Suprapubic skin (tissue), 4 donors: ENCODE results near the gene TRIM29. TPM values are rescaled to one million over a fixed set of nuclear protein-coding genes. Genes with fewer than 3 reads are reported as not detected.

Experiments used
- DNase-seq, 2 donors: peaks; one replicate each; pipeline ENCODE4 v3.0.0-alpha.2; 2019; ENCODE audit warnings: low spot score in 2 of 2
- H3K27ac ChIP-seq: fragments of 200-600 bp; sonication (generic); one replicate; pipeline ENCODE4 v1.5.1; 2019
- H3K27me3 ChIP-seq: fragments of 200-600 bp; sonication (generic); one replicate; pipeline ENCODE4 v1.5.1; 2019
- H3K36me3 ChIP-seq: fragments of 200-600 bp; sonication (generic); one replicate; pipeline ENCODE4 v1.5.1; 2019
- H3K4me1 ChIP-seq: fragments of 200-600 bp; sonication (generic); one replicate; pipeline ENCODE4 v1.5.1; 2019
- H3K4me3 ChIP-seq: fragments of 200-600 bp; sonication (generic); one replicate; pipeline ENCODE4 v1.5.1; 2019; ENCODE audit warnings: mild to moderate bottlenecking
- H3K9me3 ChIP-seq: fragments of 200-600 bp; sonication (generic); one replicate; pipeline ENCODE4 v1.5.1; 2019
- EP300 ChIP-seq: sonication (generic); formaldehyde crosslinking; IDR thresholded peaks from one replicate; pipeline ENCODE4 v1.6.1; 2017; ENCODE audit warnings: antibody characterized with exemption
- POLR2A ChIP-seq, 2 donors: fragments of 450-650 bp; IDR thresholded peaks; one replicate each; pipeline ENCODE4 v1.6.1; 2017; ENCODE audit warnings: antibody characterized with exemption in 2 of 2, mild to moderate bottlenecking in 2 of 2, moderate library complexity in 2 of 2
- POLR2AphosphoS5 ChIP-seq, 3 donors: sonication (generic); formaldehyde crosslinking; IDR thresholded peaks; one replicate each; pipeline ENCODE4 v1.6.1; 2017; ENCODE audit warnings: antibody characterized with exemption in 3 of 3
- whole genome bisulfite sequencing: methylation state at CpG from one replicate; pipeline ENCODE4 v1.1.5; 2018; 5-methylcytosine and 5-hydroxymethylcytosine counted together
- total RNA-seq, 4 donors: library from RNA; depleted of rRNA; stranded (reverse); fragments of >200 nt; gene quantifications; one replicate each; pipeline ENCODE4 v1.1.0, GENCODE V29; 2016
- TF ChIP-seq, protein P1 (sequence below), 2 donors: fragments of 200-600 bp in 1 of 2; fragments of 450-650 bp in 1 of 2; sonication (generic) in 1 of 2; IDR thresholded peaks; one replicate each; pipeline ENCODE4 v1.5.1; 2016 to 2019; ENCODE audit warnings: antibody characterized with exemption in 2 of 2, mild to moderate bottlenecking in 1 of 2, moderate library complexity in 1 of 2

The TRIM29 gene
- total RNA-seq, 4 donors from 2014 or later = 1,248 to 1,527 (median 1,455) TPM

DNA sequence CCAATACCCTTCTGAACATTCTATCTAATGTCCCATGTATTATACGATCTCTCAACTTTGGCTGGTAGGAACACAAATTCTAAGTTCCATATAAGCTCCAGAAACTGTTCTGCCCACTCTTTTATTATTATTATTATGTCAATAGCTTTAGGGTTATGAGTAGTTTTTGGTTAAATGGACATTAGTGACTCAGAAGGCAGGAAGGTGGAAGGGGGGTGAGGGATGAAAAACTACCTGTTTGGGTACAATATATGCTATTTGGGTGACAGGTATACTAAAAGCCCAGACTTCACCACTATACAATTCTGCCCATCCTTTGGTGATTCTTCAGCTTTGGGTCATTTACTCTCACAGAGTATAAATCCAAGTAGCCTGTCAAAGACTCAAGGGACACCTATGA, 22.5 kb upstream of the TRIM29 start:
- Histone ChIP-seq H3K27me3 (no peaks in the 10 kb centered on the region), H3K4me3 (no peak overlapping the region), H3K9me3 (peaks cover 5% of the 10 kb centered on the region), H3K4me1 (no peaks in the 10 kb centered on the region), H3K27ac (no peak overlapping the region), H3K36me3 (no peaks in the 10 kb centered on the region)
- TF ChIP-seq, protein P1, sequence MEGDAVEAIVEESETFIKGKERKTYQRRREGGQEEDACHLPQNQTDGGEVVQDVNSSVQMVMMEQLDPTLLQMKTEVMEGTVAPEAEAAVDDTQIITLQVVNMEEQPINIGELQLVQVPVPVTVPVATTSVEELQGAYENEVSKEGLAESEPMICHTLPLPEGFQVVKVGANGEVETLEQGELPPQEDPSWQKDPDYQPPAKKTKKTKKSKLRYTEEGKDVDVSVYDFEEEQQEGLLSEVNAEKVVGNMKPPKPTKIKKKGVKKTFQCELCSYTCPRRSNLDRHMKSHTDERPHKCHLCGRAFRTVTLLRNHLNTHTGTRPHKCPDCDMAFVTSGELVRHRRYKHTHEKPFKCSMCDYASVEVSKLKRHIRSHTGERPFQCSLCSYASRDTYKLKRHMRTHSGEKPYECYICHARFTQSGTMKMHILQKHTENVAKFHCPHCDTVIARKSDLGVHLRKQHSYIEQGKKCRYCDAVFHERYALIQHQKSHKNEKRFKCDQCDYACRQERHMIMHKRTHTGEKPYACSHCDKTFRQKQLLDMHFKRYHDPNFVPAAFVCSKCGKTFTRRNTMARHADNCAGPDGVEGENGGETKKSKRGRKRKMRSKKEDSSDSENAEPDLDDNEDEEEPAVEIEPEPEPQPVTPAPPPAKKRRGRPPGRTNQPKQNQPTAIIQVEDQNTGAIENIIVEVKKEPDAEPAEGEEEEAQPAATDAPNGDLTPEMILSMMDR (IDR thresholded peaks at IDR 0.05) = no peak
- TF ChIP-seq POLR2A (IDR thresholded peaks at IDR 0.05) (no peak), EP300 (no peak), POLR2AphosphoS5 (IDR thresholded peaks at IDR 0.05) (no peak)
- WGBS = 84% methylated on average over 1 of the region's 1 CpG
- no peak for DNase-seq

DNA sequence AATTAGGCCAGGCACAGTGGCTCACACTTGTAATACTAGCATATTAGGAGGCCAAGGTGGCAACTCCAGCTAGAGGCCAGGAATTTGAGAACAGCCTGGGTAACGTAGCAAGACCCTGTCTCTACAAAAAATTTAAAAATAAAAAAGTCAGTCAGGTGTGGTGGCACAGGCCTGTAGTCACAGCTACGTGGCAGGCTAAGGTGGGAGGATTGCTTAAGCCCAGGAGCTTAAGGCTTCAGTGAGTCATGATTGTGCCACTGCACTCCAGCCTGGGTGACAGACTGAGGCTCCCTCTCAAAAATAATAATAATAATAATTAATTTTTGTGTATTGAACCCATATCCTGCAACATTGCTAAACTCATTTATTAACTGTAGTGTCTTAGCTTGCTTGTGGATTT, 15.3 kb upstream of the TRIM29 start:
- no peak for TF ChIP-seq POLR2AphosphoS5 (IDR thresholded peaks at IDR 0.05)
- no peak for DNase-seq
- Histone ChIP-seq H3K27me3 (no peaks in the 10 kb centered on the region), H3K4me3 (no peak overlapping the region), H3K27ac (no peak overlapping the region), H3K36me3 (no peaks in the 10 kb centered on the region), H3K4me1 (no peaks in the 10 kb centered on the region), H3K9me3 (no peaks in the 10 kb centered on the region)
- 71% methylated on average over 2 of the region's 2 CpGs for WGBS

DNA sequence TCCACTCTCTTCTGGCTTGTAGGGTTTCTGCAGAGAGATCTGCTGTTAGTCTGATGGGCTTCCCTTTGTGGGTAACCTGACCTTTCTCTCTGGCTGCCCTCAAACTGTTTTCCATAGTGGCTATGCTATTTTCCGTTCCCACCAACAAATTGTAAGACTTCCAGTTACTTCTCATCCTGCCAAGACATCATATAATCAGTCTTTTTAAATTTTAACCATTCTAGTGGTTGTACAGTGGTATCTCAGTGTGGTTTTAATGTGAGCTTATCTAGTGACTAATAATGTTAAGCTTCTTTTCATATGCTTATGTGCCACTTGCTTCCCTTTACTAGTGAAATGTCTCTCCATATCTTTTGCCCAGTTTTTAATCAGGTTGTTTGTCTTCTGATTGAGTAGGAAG, 13.6 kb upstream of the TRIM29 start:
- H3K27ac ChIP-seq = no peak overlapping the region
- H3K36me3 ChIP-seq = no peaks in the 10 kb centered on the region
- no peak for TF ChIP-seq EP300
- TF ChIP-seq, protein P1 (IDR thresholded peaks at IDR 0.05) = no peak
- no peak for TF ChIP-seq POLR2A (IDR thresholded peaks at IDR 0.05)
- TF ChIP-seq POLR2AphosphoS5 (IDR thresholded peaks at IDR 0.05) = no peak
- no peaks in the 10 kb centered on the region for H3K9me3 ChIP-seq
- peaks cover 10% of the 10 kb centered on the region for H3K4me1 ChIP-seq
- no peak overlapping the region for H3K4me3 ChIP-seq
- no peak for DNase-seq
- 84% methylated on average over 1 of the region's 1 CpG for WGBS
- peaks cover 9% of the 10 kb centered on the region for H3K27me3 ChIP-seq

DNA sequence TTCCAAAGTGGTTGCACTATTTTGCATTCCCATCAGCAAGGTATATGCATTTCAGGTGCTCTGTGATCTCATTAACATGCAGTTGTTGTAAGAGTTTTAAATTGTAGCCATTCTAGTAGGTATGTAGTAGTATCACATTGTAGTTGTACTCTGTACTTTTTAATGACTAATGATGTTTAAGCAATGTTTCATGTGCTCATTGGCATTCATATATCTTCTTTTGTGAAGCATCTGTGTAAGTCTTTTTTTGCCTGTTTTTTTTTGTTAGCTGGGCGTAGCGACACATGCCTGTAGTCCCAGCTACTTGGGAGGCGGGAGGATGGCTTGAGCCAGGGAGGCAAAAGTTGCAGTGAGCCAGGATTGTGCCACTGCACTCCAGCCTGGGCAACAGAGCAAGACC, 11.3 kb upstream of the TRIM29 start:
- Histone ChIP-seq H3K4me3 (no peak overlapping the region), H3K9me3 (no peaks in the 10 kb centered on the region), H3K27ac (peak overlapping the region; percentile 18), H3K27me3 (peaks cover 14% of the 10 kb centered on the region), H3K36me3 (no peaks in the 10 kb centered on the region), H3K4me1 (peaks cover 10% of the 10 kb centered on the region)
- 74% methylated on average over 3 of the region's 3 CpGs for WGBS
- DNase-seq = no peak
- TF ChIP-seq EP300 (no peak), POLR2AphosphoS5 (IDR thresholded peaks at IDR 0.05) (no peak), POLR2A (IDR thresholded peaks at IDR 0.05) (no peak)
- TF ChIP-seq, protein P1 (IDR thresholded peaks at IDR 0.05) = no peak

DNA sequence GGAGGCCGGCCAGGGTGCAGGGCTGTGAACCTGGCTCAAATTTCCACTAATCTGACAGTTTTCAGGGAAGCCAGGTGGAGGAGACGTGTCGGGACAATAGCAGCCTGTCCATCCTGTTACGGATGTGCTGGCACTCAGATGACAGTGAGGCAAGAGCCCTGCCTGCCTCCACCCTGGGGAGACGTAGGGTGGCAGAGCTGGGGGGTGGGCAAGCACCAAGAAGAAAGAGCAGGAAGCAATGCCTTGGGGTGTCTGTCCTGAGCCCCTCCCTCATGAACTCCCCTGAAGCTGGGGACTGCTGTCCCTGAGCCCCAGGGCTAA, 10.0 kb upstream of the TRIM29 start:
- peak in 1 of 2 donors; percentile 55 for DNase-seq
- Histone ChIP-seq H3K9me3 (no peaks in the 10 kb centered on the region), H3K27me3 (peaks cover 14% of the 10 kb centered on the region), H3K27ac (peak overlapping the region; percentile 64), H3K4me1 (peaks cover 10% of the 10 kb centered on the region), H3K36me3 (no peaks in the 10 kb centered on the region), H3K4me3 (no peak overlapping the region)
- 25% methylated on average over 5 of the region's 5 CpGs for WGBS
- no peak for TF ChIP-seq POLR2AphosphoS5 (IDR thresholded peaks at IDR 0.05)
- TF ChIP-seq, protein P1 (IDR thresholded peaks at IDR 0.05) = peak in 1 of 2 donors; percentile 0
